Keratinocyte (primary cell): ENCODE results near the gene KRTAP10-11. TPM values are rescaled to one million over a fixed set of nuclear protein-coding genes. Genes with fewer than 3 reads are reported as not detected.

ENCODE experiments used
- DNase-seq: peaks from one replicate; pipeline ENCODE4 v3.0.0-alpha.2; 2011; ENCODE audit warnings: low read depth, missing footprints, low spot score
- FAIRE-seq: peaks from 2 replicates; lab custom pipeline; 2011; peaks lifted over from hg19 to GRCh38; lab: Jason Lieb, UNC
- H2AFZ ChIP-seq: 2 replicates; pipeline ENCODE4 v1.6.0; 2012; ENCODE audit warnings: low read length, control low read depth, inconsistent platforms; ENCODE audit not compliant: control insufficient read depth
- H3K27ac ChIP-seq: 2 replicates; pipeline ENCODE4 v1.5.1; 2011; ENCODE audit warnings: low read length; ENCODE audit not compliant: control insufficient read depth, insufficient read depth
- H3K27me3 ChIP-seq: 3 replicates; pipeline ENCODE4 v1.6.0; 2011; ENCODE audit warnings: low read length; ENCODE audit not compliant: control insufficient read depth, insufficient read depth; ENCODE audit errors: extremely low read depth
- H3K36me3 ChIP-seq, 2 experiments: 2 replicates in 1 of 2; 3 replicates in 1 of 2; pipeline ENCODE4 v1.5.1; 2011; ENCODE audit warnings: low read length in 2 of 2, mild to moderate bottlenecking in 1 of 2; ENCODE audit not compliant: control insufficient read depth in 2 of 2, insufficient read depth in 2 of 2; ENCODE audit errors: extremely low read depth in 1 of 2
- H3K4me1 ChIP-seq: 3 replicates; pipeline ENCODE4 v1.5.1; 2011; ENCODE audit warnings: low read length; ENCODE audit not compliant: control insufficient read depth, insufficient read depth; ENCODE audit errors: extremely low read depth
- H3K4me2 ChIP-seq: 3 replicates; pipeline ENCODE4 v1.6.0; 2011; ENCODE audit warnings: low read depth, low read length; ENCODE audit not compliant: control insufficient read depth, insufficient read depth; ENCODE audit errors: extremely low read depth
- H3K4me3 ChIP-seq, 3 experiments: fragments of 200-600 bp in 1 of 3; sonication (generic) in 1 of 3; 2 replicates in 2 of 3; 3 replicates in 1 of 3; pipeline ENCODE4 v1.5.1; 2011 to 2016; ENCODE audit warnings: low read length in 3 of 3, mild to moderate bottlenecking in 3 of 3, control low read depth in 2 of 3, inconsistent platforms in 1 of 3, low read depth in 1 of 3, mixed read lengths in 1 of 3, mixed run types in 1 of 3, moderate library complexity in 1 of 3; ENCODE audit not compliant: control insufficient read depth in 2 of 3, insufficient read depth in 2 of 3; ENCODE audit errors: extremely low read depth in 1 of 3
- H3K79me2 ChIP-seq: 2 replicates; pipeline ENCODE4 v1.6.0; 2012; ENCODE audit warnings: low read length; ENCODE audit not compliant: control insufficient read depth, insufficient read depth
- H3K9ac ChIP-seq: 3 replicates; pipeline ENCODE4 v1.6.0; 2011; ENCODE audit warnings: low read length; ENCODE audit not compliant: control insufficient read depth, insufficient read depth; ENCODE audit errors: extremely low read depth
- H3K9me1 ChIP-seq: 3 replicates; pipeline ENCODE4 v1.6.0; 2011; ENCODE audit warnings: low read length; ENCODE audit not compliant: control insufficient read depth, insufficient read depth; ENCODE audit errors: extremely low read depth
- H3K9me3 ChIP-seq: 2 replicates; pipeline ENCODE4 v1.5.1; 2012; ENCODE audit warnings: low read depth, low read length; ENCODE audit not compliant: control insufficient read depth
- H4K20me1 ChIP-seq: 3 replicates; pipeline ENCODE4 v1.6.0; 2011; ENCODE audit warnings: low read length; ENCODE audit not compliant: control insufficient read depth, insufficient read depth; ENCODE audit errors: extremely low read depth
- CTCF ChIP-seq, 3 experiments: IDR thresholded peaks in 1 of 3; conservative IDR thresholded peaks in 1 of 3; optimal IDR thresholded peaks in 1 of 3; 2 replicates in 2 of 3; 3 replicates in 1 of 3; pipeline versions ENCODE3 to v1.5.1; 2011; ENCODE audit warnings: low read length in 3 of 3, mild to moderate bottlenecking in 3 of 3, moderate library complexity in 2 of 3, control low read depth in 1 of 3, inconsistent platforms in 1 of 3; ENCODE audit not compliant: insufficient read depth in 2 of 3; ENCODE audit errors: extremely low read depth in 1 of 3
- EZH2 ChIP-seq: IDR thresholded peaks from one replicate; pipeline ENCODE4 v1.6.1; 2012; ENCODE audit warnings: inconsistent platforms, mild to moderate bottlenecking, low read length, moderate library complexity
- dilution Hi-C: fragments of 300-500 bp; cut with MboI; formaldehyde crosslinking; loops from one replicate; pipeline ENCODE4 v1.7.0; 2020; ENCODE audit warnings: low sequenced_read_pairs; ENCODE audit not compliant: extremely low pct_ligation_motif_present
- polyA plus RNA-seq, 5 experiments: library from polyadenylated mRNA; depleted of rRNA in 3 of 5; stranded (reverse) in 3 of 5; stranded (forward) in 1 of 5; unstranded in 1 of 5; fragments of >200 nt; gene quantifications; 1 replicate in 1 of 5; 2 replicates in 3 of 5; 3 replicates in 1 of 5; pipeline versions ENCODE4 v1.2.1 to v1.2.3, GENCODE V29; 2011 to 2012; ENCODE audit warnings: missing spikeins in 2 of 5, low read depth in 1 of 5, low replicate concordance in 1 of 5

Gene KRTAP10-11
- polyA plus RNA-seq, 1 donor (not counting 4 experiments of a cell fraction or from before 2014, with no cell fraction given) = not detected

GRCh38 chr21:44692798-44693512 is 46.7 kb downstream of the KRTAP10-11 start:
- no peaks in the 10 kb centered on the region for H4K20me1 ChIP-seq
- DNase-seq = no peak
- H3K4me2 ChIP-seq = no peak overlapping the region
- no peak overlapping the region for H3K4me3 ChIP-seq
- no peak overlapping the region for H3K27ac ChIP-seq
- no peak overlapping the region for H2AFZ ChIP-seq
- H3K9me1 ChIP-seq = no peaks in the 10 kb centered on the region
- dilution Hi-C loops = no loop called here
- H3K9me3 ChIP-seq = no peaks in the 10 kb centered on the region
- H3K27me3 ChIP-seq = peaks cover 4% of the 10 kb centered on the region
- FAIRE-seq = no peak
- no peaks in the 10 kb centered on the region for H3K4me1 ChIP-seq
- no peak for TF ChIP-seq CTCF (optimal IDR thresholded peaks at IDR 0.05 in 1 of 3, IDR thresholded peaks at IDR 0.05 in 1 of 3, conservative IDR thresholded peaks at IDR 0.05 in 1 of 3; ENCODE audit: extremely low read depth in 1 of 3, insufficient read depth in 2 of 3, low read length in 3 of 3)
- TF ChIP-seq EZH2 = no peak
- no peaks in the 10 kb centered on the region for H3K79me2 ChIP-seq
- H3K36me3 ChIP-seq = no peaks in the 10 kb centered on the region
- H3K9ac ChIP-seq = no peak overlapping the region

GRCh38 chr21:44694776-44695175 is 48.6 kb downstream of the KRTAP10-11 start:
- Histone ChIP-seq H3K36me3 (no peaks in the 10 kb centered on the region), H3K9me3 (no peaks in the 10 kb centered on the region), H3K27ac (no peak overlapping the region), H3K4me1 (no peaks in the 10 kb centered on the region), H2AFZ (no peak overlapping the region), H3K27me3 (peaks cover 6% of the 10 kb centered on the region), H4K20me1 (no peaks in the 10 kb centered on the region), H3K9ac (no peak overlapping the region), H3K9me1 (no peaks in the 10 kb centered on the region), H3K4me3 (no peak overlapping the region), H3K4me2 (no peak overlapping the region), H3K79me2 (no peaks in the 10 kb centered on the region)
- FAIRE-seq (no peak), DNase-seq (no peak)
- dilution Hi-C loops = no loop called here
- TF ChIP-seq CTCF (optimal IDR thresholded peaks at IDR 0.05 in 1 of 3, IDR thresholded peaks at IDR 0.05 in 1 of 3, conservative IDR thresholded peaks at IDR 0.05 in 1 of 3; ENCODE audit: extremely low read depth in 1 of 3, insufficient read depth in 2 of 3, low read length in 3 of 3) = no peak
- no peak for TF ChIP-seq EZH2
